GM12874 (cell line): ENCODE measurements around the gene CFAP141.

Source experiments
- TF ChIP-seq, protein P1 (sequence below): IDR thresholded peaks from 2 replicates; pipeline ENCODE4 v1.5.1; 2011; ENCODE audit warnings: low read depth, mild to moderate bottlenecking, control low read depth, low read length, moderate library complexity; ENCODE audit not compliant: insufficient read depth

The CFAP141 gene

GRCh38 chr1:154159554-154159953 lies 46.6 kb downstream of the CFAP141 start:
- TF ChIP-seq, protein P1, sequence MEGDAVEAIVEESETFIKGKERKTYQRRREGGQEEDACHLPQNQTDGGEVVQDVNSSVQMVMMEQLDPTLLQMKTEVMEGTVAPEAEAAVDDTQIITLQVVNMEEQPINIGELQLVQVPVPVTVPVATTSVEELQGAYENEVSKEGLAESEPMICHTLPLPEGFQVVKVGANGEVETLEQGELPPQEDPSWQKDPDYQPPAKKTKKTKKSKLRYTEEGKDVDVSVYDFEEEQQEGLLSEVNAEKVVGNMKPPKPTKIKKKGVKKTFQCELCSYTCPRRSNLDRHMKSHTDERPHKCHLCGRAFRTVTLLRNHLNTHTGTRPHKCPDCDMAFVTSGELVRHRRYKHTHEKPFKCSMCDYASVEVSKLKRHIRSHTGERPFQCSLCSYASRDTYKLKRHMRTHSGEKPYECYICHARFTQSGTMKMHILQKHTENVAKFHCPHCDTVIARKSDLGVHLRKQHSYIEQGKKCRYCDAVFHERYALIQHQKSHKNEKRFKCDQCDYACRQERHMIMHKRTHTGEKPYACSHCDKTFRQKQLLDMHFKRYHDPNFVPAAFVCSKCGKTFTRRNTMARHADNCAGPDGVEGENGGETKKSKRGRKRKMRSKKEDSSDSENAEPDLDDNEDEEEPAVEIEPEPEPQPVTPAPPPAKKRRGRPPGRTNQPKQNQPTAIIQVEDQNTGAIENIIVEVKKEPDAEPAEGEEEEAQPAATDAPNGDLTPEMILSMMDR = no peak

GRCh38 chr1:154158307-154159125 lies 47.6 kb downstream of the CFAP141 start:
- TF ChIP-seq, protein P1 = no peak

- TF ChIP-seq, protein P1 = no peak
These were observed 48.4 kb downstream of the CFAP141 start for GRCh38 chr1:154157520-154158306.

GRCh38 chr1:154155251-154155650 lies 50.9 kb downstream of the CFAP141 start:
- TF ChIP-seq, protein P1 = no peak

DNA sequence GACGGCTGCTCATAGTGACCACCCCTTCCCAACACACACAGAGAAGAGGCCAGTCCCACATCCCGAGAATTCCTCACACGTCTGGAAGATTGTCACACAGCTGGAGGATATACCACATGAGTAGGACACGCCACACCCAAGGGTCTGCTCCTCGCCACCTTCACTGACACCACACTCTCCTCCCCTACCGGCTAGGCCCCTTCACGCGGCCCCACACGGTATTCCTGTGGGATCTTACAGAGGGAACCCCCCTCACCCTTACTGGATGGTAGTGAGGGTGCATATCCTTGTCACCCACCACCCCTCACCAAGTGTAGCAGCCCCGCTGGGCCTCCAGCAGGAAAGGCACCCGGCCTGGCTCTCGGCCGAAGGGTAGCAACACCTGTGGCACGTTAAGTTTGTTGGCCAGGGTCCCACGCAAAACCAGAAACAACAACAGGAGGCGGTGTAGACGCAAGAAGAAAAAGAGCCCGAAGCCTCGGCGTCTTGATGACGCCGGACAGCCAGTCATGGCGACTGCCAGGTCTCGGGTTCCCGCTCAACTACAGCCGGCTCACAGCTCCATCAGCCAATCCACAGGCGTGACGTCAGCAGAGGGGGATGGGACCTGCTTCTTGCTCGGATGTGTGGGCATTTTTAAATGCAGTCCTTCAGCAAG lies 51.5 kb downstream of the CFAP141 start, which contains the start of gene NUP210L:
NUP210L (minus strand) TSS at position 540 of the 658 bp plus-strand sequence.
- TF ChIP-seq, protein P1 = no peak

DNA sequence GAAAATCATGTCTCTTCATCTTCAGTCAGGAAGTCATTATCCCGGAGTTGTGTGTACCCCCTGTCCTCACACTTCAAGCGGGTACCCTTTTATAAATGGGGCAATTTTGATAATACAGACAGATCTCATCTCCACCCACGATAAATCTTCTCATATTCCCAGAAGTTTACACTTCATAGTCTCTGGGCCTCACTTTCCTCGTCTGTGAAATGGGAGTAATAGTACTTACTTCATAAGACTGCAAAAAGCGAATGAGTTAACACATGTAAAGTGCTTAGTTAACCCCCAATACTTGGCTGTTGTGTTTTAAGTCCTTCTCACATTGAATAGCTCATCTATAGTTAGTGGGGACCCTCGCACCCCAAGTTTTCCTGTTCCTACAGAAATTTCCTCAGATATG lies 52.1 kb downstream of the CFAP141 start:
- TF ChIP-seq, protein P1 = no peak

GRCh38 chr1:154151311-154151710 lies 54.8 kb downstream of the CFAP141 start:
- TF ChIP-seq, protein P1 = no peak
